Stimulated activated CD8-positive, alpha-beta memory T cell treated with anti-CD3 and anti-CD28 coated beads, Interleukin-15, amount 100 ng/mL, for 4 hours (primary cell): ENCODE data around the gene IRX4.

ENCODE experiments used
- DNase-seq, 2 donors: peaks; one replicate each; pipeline ENCODE4 v3.0.0-alpha.2; 2020; ENCODE audit warnings: low read depth in 2 of 2

Gene IRX4

GRCh38 chr5:1892211-1892610 lies 9.5 kb upstream of the IRX4 start:
- DNase-seq = no peak

- DNase-seq = no peak
Measured at GRCh38 chr5:1891391-1891790, 8.7 kb upstream of the IRX4 start.

DNA sequence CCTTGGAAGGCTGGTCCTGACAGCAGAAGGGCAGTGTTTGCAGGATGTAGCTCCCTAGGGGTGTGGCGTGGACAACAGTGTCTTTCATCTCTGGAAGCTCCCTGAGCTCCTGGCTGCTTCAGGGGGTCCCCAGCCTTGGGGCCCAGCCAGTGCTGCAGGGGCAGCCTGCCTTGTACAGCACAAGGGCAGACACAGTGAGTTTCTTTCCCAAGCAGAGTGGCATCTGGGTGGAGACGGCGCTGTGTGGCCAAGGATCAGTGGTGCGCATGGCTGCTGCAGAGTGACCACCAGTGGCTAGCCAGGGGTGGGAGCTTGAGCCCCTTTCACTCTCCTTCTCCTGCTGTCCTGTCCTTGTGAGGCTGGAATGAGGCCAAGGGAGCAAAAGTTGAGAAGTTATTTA lies 7.6 kb upstream of the IRX4 start:
- DNase-seq = no peak

DNA sequence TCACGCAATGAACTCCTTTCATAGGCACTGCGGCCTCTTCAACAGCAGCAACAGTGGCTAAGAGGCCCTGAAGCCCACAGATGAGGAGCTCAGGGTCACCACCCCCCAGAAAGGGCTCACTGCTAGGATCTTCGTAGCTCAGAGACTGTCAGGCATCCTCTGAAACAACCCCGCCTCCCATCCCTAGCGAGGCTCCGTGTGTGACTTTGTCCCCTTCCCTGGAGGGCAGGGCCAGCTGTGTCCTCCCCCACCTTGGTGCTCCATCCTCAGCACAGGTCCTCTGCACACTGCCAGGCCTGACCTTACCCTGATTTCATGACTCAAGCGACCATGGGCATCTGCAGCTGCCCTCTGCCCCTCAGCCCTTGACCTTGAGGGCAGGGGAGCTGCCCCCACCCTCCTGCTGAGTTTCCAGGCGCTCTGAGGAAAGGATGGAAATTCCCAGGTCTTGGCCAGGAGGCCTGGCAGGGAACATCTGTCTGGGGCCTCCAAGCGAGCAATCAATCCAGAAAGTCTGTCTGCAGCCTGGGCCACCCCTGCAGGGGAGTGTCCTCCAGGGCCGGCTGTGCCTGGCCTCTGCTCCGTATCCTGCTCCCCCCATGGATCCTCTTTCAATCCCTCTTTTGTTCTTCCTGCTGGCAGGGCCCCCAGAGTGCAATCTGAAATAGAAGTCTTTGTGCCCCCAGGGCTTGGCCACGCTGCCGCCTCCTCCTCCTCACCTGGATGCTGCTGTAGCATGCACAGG lies 6.8 kb upstream of the IRX4 start:
- DNase-seq = no peak

GRCh38 chr5:1888541-1889251 lies 6.0 kb upstream of the IRX4 start:
- no peak for DNase-seq

- DNase-seq = no peak
Measured at GRCh38 chr5:1887588-1888360, 5.0 kb upstream of the IRX4 start.

- no peak for DNase-seq
Measured at GRCh38 chr5:1886846-1887587, 4.3 kb upstream of the IRX4 start.

DNA sequence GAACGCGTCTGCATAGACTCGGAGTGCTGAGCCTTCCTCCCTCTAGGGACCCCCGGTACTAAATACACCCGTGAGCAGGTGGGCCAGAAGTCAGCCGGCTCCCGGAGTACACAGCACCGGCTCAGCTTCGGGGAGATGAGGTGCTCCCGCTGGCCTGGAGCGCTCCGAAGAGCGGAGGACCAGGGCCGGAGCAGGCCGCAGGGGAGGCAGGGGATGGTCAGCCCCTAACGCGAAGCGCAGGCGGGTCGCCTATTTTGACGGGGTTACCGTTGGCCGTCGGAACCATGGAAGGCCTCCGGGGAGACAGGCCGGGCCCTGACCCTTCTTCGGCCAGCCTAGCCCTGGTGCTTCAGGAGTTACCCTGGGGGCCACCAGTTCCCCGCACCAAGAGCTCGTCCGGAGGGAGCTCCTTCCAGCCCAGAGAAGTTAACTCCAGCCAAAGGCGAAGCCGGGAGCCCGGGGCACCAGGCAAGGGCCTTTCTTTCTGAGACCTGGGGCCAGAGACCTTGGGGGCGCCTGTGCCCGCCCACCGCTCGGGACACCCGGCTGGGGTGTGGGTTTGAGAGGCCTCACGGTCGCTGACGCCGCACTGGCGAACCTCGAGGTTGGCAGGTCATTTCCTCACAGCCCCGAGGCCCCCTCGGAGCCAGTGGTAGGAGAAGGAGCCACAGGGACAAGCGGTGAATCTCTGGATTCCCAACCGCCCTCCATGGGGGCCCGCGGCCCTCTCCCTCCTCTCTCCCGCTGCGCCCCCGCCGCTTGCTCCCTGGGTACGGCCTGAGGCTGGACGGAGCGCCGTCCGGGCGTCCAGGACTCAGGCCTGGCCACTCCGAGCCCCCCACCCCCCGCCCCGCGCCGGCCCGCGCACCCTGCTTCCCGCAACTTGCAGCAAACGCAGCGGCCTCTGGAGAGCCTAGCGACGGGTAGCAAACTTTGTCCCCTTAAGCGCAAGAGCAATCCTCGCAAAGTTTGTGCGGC lies 3.4 kb upstream of the IRX4 start:
- DNase-seq = no peak

DNA sequence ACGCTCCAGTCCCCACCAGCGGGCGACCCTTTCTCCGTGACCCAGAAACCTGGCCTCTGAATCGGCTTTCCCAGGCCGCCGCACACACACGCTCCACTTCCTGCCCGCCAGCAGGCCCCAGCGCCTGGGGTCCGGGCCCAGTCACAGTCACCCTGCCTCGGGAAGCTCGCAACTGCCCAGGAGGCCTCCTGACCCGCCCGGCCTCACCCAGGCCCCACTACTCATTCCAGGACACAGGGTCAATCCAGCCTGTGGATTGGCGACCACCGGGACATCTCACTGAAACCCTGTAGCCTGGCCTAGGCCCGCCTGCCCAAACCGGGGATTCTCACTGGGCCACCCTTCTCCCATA lies 2.7 kb upstream of the IRX4 start:
- no peak for DNase-seq

- no peak for DNase-seq
Measured at GRCh38 chr5:1884678-1885403, 2.1 kb upstream of the IRX4 start.

GRCh38 chr5:1883925-1884677 lies 1.4 kb upstream of the IRX4 start:
- DNase-seq = no peak

GRCh38 chr5:1883120-1883924 lies 597 bp upstream of the IRX4 start:
- DNase-seq = no peak

GRCh38 chr5:1881731-1882336 lies 891 bp downstream of the IRX4 start:
- DNase-seq = no peak

- DNase-seq = no peak
Measured at GRCh38 chr5:1881098-1881572, 1.6 kb downstream of the IRX4 start.

- DNase-seq = no peak
Measured at GRCh38 chr5:1880377-1881025, 2.2 kb downstream of the IRX4 start.

DNA sequence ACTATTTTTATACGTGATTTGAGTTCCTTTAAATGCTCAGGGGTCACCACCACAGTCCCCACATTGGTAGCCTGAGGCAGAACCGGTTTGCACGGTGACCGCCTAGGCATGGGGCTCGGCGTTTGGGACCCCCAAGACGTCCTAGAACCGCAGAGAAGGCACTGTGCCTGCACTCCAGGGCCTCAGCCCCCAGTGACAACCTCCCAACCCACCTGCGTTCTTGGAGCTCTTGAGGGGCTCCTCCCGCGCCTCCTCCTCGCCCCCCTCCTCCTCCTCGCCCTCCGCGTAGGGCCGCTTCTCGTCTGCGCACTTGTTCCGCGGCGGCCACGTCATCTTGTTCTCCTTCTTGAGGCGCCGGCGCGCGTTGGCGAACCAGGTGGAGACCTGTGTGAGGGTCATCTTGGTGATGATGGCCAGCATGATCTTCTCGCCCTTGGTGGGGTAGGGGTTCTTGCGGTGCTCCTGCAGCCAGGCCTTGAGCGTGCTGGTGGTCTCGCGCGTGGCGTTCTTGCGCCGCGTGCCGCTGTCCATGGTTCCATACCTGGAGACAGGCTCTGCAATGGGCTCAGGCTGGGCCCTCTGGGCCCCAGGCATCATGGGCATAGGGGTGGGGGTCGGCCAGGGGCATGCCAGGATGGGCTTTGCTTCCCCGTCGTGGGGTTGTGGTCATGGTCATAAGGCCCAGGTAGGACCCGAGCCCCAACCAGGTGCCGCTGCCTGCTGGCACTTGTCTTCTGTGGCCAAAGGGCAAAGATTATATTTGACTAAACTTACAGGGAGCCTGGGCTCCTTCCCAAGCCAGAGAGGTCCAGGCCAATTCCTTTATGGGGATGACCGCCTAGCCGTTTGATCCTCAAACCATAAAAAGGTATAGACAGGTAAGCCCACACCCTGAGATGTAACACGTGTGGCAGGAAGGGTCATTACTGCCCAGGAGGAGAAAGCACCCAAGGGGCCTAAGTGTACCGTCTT lies 3.1 kb downstream of the IRX4 start:
- no peak for DNase-seq
